HG03521 (cell line): ENCODE measurements around the gene TMIGD2.
"Not testable (repeated sequence)": the region's sequence is repeated elsewhere in the genome, so short reads cannot be mapped to it uniquely, and the experiment has no call there.

Source experiments
- ATAC-seq: cut with Tn5 transposase; IDR thresholded peaks from one replicate; pipeline ENCODE4 v1.9.1; 2021; ENCODE audit warnings: mild to moderate bottlenecking, moderate library complexity; ENCODE audit not compliant: unreplicated experiment

TMIGD2 gene, protein sequence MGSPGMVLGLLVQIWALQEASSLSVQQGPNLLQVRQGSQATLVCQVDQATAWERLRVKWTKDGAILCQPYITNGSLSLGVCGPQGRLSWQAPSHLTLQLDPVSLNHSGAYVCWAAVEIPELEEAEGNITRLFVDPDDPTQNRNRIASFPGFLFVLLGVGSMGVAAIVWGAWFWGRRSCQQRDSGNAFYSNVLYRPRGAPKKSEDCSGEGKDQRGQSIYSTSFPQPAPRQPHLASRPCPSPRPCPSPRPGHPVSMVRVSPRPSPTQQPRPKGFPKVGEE

DNA sequence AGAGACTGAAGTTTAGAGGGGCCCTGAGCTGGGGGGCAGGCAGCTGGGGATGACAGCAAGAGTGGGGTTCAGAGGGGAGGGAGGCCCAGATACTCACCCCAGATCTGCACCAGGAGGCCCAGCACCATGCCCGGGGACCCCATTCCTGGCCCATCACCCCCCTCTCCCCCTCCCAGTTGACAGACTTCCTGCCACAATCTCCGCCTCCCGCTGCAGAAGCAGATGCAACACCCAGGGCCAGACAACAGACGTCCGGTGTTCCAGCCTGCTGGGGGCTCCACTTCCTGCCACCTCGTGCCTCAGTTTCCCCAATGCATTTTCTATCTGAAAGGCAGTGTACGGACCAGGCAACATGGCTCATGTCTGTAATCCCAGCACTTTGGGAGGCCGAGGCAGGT lies at the start of gene TMIGD2:
TMIGD2 (minus strand) TSS at position 147 of the 398 bp plus-strand sequence; CDS start at position 143, 4 bp downstream.
- ATAC-seq, result no peak

DNA sequence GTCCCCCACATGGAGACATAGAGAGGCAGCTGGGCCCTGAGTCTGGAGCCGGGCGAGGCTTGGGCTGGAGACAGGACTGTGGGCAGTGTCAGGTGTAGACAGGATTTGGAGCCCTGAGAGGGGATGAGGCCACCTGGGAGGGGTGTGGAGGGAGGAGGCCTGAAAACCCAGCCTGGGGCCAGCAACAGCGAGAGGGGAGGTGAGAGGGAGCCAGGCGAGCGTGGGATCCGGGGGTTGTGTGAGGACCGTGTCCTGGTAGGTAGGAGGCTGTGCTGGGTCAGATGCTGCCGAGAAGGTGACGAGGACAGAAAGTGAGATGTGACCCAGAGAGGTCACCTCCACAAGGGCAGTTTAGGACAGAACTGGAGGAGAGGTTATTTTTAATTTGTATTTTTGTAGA lies 48.5 kb upstream of the TMIGD2 start:
- no peak for ATAC-seq

DNA sequence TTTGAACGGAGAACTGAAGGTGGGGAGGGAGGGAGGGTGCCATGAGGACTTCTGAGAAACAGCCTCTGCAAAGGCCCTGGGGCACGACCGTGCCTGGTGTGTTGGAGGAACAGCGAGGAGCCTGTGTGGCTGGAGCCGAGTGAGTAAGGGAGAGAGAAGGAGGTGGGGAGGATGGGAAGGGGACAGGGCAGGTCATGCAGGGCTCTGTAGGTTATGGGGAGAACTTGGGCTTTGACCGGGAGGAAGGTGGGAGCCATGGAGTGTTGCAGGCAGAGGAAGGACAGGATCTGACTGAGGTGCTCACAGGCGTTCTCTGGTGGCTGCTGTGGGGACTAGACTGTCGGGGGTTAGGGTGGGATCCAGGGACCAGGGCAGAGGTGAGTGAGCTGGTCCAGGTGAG lies 47.9 kb upstream of the TMIGD2 start:
- no peak for ATAC-seq

DNA sequence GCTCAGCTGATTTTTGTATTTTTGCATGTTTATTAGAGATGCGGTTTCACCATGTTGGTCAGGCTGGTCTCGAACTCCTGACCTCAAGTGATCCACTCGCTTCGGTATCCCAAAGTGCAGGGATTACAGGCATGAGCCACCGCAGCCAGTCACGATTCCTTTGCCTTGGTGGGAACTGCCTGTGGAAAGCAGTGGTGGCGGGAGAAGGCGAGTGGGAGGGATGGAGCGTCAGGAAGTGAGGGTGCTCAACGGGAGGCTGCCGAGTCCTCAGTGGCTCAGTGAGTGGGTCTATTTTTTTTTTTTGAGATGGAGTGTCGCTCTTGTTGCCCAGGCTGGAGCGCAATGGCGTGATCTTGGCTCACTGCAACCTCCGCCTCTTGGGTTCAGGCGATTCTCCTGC lies 47.0 kb upstream of the TMIGD2 start:
- ATAC-seq, result not testable (repeated sequence)

DNA sequence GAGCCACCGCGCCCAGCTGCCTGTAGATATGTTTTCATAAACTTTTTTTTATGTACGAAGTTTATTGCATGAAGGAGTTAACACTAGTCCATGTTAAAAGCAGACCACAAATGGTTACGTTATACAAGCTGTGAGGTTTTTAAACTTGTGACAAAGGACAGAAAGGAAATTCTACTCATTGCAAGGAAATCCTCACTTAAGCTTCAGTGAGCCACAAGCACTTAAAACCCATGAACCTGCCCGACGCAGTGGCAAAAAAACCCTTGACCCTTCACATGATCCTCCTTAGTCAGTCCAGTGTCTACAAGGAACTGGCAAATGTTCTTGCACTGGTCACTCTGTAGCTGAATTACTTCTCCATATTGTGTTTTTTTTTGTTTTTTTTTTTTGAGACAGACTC lies 45.3 kb upstream of the TMIGD2 start:
- ATAC-seq, result no peak

DNA sequence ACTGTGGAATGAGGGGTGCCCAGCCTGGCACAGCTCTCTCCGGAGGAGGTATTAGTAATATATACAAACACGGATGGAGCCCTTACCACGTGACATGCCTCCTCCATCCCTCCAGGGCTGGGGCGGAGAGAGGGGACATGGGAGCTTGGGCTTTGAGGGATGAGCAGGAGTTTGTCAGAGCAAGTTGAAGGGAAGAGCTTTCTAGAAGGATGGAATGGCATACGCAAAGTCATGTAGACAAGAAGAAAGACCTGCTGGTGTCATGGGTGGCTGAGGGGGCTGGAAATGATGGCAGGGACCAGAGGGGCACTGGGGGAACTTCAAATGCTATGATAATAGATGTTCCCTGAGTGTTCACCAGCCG lies 43.8 kb upstream of the TMIGD2 start:
- ATAC-seq, result no peak

DNA sequence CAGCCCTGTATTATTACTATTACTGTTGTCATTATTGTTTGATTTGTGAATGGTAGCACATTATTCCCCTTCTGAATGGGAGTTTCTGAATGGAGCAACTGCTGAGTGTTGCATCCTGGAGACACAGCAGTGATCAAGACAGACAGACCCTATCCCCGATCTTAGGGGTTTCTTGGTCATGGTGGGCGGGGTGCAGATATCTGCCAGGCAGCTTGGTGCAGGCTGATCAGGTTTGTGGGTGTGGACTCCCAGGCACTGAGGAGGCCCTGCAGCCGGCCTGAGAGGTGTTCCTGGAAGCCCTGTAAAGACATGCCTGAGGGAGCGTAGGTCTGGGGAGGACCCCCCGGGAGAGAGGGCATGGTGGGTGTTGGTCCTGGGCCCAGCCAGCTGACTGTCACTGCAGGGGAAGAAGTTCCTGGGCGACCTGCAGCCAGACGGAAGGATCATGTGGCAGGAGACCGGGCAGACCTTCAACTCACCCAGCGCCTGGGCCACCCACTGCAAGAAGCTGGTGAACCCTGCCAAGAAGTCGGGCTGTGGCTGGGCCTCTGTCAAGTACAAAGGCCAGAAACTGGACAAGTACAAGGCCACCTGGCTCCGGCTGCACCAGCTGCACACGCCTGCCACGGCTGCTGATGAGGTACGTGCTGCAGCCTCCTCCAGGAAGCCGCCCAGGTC lies 43.3 kb upstream of the TMIGD2 start:
- ATAC-seq, result no peak

DNA sequence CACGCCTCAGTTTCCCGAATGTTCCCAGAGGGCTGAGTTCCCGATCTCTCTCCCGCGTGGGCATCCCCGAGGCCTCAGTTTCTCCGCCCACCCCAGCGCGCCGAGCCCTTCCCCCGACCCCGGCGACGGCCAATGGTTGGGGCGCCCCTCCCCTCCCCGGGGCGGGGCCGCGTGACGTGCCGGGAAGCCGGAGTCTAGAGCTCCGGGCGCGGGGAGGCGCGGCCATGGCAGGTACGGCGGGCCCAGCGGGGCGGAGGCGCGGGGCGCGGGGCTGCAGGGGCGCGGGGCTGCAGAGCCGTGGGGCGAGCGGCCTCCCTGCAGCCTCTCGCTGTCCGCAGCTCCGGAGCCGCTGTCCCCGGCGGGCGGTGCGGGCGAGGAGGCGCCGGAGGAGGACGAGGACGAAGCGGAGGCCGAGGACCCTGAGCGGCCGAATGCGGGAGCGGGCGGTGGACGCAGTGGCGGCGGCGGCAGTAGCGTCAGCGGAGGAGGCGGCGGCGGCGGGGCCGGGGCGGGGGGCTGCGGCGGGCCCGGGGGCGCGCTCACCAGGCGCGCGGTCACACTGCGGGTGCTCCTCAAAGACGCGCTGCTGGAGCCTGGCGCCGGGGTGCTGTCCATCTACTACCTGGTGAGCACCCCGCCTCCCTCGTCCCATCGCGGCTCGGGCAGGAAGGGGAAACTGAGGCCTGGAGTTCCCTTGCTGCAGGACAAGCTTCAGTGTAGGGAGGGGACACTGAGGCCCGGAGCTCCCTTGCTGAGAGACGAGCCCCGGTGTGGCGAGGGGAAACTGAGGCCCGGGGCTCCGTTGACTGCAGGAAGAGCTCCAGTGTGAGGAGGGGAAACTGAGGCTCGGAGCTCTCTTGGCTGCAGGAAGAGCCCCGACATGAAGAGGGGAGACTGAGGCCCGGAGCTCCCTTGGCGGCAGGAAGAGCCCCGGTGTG lies 41.5 kb upstream of the TMIGD2 start, which contains the start of gene MPND:
MPND (plus strand) TSS at position 193 of the 938 bp plus-strand sequence; CDS start at position 225, 32 bp downstream.
- ATAC-seq, result peak; percentile 53

DNA sequence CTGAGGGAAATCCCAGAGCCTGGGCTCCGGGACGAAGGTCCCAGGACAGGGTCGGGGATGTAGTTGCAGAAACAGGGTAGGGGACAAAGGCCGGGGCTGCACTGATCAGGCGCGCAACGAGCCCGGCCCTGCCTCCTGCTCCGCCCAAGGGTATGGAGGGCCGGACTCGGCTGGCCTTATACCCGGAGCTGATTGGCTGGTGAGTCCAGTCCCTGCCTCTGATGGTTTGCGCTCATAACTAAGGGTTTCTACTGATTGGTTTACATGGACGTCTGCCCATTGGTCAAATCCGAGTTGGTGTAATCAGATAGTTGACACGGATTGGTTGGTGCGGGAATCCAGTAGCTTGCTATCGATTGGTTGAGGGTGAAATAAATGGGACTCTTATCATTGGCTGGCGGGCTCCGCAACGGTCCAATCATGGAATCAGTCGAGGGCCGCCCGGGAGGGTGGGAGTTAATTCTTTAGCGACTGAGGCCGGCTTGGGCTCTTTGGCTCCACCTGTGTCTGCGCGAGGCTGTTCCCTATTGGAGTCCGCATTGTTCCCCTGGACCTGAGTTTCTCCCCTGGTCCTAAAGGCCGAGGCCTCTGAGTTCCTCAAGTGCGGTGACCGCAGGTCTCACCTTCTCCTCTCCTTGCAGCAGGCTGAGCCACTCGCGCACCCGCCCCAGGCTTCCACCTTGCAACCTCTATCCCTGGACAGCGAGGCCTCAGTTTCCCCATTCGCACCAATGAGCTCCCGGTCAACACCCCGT lies 40.6 kb upstream of the TMIGD2 start:
- ATAC-seq, result peak; percentile 79

DNA sequence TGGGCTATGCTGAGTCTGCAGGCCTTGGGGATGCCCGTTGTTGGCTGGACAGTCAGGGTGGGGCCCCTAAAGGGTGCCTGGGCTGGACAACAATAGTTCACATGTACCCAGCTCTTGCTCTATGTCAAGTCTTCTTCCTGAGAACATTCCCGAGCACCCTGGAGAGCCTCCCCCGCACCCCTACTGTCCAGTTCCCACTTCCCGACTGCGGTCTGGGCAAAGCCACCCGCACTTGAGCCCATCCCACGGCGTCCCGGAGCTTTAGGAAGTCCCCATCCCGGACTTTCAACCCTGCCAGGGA lies 40.1 kb upstream of the TMIGD2 start:
- no peak for ATAC-seq

DNA sequence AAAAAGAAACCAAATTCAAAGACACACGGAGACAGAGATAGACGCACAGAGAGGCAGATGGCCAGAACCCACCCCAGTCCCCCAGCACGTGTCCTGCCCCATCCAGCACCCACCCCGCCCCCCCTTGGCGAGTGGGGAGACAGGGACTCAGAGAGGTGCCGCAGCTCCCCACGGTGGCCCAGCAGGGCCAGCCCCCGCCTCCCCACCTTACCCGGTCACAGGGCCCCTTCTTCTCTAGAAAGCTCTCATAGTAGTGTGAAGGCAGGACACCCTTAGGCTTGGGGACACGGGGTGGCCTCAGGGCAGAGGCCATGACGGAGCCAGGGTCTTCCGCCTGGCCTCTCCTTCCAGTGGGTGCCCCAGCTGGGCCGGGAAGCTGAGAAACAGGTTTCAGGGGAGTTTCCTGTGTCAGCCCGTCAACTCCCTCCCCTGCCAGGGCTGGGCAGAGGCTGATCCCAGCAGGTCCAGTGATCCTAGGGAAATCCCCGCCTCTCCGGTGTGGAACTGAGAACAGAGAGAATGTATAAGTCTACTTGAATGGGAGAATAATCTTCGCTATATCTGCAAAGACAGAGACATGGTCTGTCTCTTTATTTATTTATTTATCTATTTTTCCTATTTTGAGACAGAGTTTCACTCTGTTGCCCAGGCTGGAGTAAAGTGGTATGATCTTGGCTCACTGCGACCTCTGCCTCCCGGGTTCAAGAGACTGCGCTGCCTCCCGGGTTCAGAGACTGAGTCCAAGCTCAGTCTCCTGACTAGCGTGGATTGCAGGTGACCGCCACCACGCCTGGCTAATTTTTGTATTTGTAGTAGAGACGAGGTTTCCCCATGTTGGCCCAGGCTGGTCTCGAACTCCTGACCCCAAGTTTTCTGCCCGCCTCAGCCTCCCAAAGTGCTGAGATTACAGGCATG lies 36.5 kb upstream of the TMIGD2 start, which contains the start of gene STAP2:
STAP2 (minus strand) TSS at position 387 of the 915 bp plus-strand sequence; CDS start at position 313, 74 bp downstream.
- ATAC-seq, result no peak

DNA sequence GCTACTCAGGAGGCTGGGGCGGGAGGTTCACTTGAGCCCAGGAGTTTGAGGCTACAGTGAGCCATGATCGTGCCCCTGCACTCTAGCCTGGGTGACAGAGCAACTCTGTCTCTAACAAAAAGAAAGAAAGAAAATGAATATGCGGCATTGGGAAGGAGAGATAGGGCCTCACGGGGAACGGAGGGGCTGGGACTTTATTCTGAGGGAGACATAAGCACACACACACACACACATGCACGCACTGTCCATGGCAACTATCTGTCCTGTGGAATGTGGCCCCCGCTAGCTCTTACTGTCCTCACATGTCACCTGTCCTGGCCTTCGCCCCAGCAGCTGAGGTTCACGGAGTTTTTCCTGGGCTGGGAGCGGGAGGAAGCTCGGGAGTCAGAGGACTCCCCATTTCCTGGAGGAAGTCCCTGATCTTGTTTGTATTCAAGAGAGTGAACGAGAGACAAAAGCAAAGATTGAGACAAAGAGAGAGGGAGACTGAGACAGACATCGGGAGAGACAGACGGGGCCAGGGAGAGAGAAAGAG lies 35.8 kb upstream of the TMIGD2 start:
- ATAC-seq, result no peak

DNA sequence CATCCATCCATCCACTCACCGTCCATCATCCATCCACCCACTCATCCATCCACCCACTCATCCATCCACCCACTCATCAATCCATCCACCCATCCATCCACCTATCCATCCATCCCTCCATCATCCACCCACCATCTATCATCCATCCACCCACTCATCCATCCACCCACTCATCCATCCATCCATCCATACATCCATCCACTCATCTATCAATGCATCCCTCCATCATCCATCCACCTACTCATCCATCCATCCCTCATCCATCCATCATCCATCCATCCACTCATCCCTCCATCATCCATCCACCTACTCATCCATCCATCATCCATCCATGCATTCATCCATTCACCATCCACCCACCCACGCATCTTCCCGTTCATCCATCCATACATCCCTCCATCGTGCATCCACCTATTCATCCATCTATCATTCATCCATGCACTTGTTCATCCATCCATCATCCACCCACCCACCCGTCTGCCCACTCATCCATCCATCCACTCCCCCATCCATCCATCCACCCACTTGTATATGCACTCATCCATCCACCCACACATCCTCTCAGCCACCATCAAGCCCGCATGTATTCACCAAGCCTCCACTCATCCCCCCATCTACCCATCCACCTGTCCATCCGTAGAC lies 32.9 kb upstream of the TMIGD2 start:
- ATAC-seq, result no peak

DNA sequence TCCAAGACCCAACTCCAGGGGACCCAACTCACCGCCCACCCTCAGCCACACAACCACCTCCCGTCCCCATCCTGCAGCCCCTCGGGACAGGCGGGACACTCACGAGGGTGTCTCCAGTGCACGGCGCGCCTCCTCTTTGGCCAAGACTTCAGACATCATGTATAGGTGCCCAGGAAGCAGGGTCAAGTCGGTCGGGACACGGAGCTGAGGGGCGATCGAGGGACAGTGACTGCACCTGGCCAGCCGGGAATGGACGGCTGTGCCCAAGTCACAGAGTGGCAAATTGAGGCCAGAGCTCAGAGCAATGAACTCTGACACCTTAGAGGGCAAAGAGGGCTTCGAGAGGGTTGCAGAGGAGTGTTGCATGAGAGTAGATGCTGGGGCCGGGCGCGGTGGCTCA lies 27.7 kb upstream of the TMIGD2 start:
- ATAC-seq, result no peak

DNA sequence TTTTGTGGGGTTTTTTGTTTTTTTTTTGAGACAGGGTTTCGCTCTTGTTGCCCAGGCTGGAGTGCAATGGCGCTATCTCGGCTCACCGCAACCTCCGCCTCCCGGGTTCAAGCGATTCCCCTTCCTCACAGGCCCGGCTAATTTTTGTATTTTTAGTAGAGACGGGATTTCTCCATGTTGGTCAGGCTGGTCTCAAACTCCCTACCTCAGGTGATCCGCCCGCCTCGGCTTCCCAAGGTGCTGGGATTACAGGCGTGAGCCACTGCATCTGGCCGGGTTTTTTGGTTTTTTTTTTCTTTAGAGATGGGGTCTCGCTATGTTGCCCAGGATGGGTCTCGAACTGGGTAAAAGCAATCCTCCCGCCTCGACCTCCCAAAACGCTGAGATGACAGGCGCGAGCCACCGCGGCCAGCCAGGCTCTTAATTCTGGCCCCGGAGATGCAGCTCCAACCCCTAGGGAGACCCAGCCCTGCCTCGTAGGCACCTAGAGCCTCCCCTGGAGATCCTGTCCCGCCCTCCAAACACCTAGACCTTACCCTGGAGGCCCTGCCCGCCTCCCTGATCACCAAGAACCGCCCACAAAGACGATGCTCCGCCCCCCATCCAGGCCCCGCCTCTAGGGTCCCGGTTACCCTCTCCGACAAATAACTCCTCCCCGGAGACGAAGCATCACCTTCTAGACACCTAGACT lies 26.9 kb upstream of the TMIGD2 start:
- ATAC-seq, result not testable (repeated sequence)

DNA sequence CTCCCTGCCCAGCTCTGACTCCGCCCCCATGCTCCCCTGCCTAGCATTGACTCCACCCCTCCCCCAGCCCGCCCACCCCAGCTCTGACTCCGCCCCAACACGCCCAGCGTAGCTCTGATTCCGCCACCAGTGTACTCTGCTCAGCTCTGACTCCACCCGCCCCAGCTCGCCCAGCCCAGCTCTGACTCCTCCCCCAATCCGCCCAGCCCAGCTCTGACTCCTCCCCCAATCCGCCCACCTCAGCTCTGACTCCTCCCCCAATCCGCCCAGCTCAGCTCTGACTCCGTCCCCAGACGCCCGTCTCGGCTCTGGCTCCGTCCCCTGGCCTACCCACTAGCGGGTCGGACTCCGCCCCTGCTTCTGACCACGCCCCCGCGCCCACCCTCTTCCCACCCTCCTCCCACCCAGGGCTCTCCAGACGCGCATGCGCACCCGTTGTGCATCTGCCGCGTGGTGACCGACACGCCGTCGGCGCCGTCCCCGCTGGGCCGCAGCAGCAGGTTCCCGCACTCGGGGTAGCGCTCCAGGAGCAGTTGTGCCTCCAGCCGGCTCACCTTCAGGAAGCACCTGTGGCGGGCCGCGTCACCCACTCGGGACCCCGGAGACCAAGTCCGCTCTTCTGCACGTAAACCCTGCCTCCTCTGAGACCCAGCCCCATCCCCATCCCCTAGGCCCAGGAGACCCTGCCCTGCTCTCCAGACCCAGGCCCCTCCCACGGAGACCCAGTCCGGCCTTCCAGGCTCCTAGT lies 26.2 kb upstream of the TMIGD2 start:
- ATAC-seq, result peak; percentile 80

DNA sequence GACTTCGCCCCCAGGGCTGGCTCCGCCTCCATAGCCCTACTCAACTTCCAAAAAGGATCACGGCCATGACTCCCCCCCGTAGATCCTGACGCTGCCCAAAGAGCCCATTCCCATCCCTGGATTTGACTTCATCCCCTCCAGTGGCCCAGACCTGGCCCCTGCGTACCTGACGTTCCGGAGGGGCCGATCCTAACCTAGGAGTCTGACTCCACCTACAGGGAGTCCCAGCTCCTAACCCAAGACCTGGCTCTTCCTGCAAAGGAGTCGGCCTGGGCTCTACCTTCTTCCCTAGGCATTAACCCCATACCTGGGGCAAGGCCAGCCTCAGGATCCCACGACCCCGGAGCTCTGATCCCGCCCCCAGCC lies 25.7 kb upstream of the TMIGD2 start:
- ATAC-seq, result no peak
